Body of pancreas (tissue), 4 donors: ENCODE results near the gene GGA2.

ENCODE experiments used
- CTCF ChIP-seq, 7 experiments: fragments of 450-650 bp in 4 of 7; fragments of 200-600 bp in 3 of 7; sonication (generic) in 3 of 7; IDR thresholded peaks; one replicate each; pipeline ENCODE4 v1.5.1; 2016 to 2019; ENCODE audit warnings: antibody characterized with exemption in 7 of 7
- POLR2A ChIP-seq, 3 donors: fragments of 450-650 bp; IDR thresholded peaks; one replicate each; pipeline ENCODE4 v1.6.1; 2016; ENCODE audit warnings: antibody characterized with exemption in 3 of 3, mild to moderate bottlenecking in 2 of 3

DNA sequence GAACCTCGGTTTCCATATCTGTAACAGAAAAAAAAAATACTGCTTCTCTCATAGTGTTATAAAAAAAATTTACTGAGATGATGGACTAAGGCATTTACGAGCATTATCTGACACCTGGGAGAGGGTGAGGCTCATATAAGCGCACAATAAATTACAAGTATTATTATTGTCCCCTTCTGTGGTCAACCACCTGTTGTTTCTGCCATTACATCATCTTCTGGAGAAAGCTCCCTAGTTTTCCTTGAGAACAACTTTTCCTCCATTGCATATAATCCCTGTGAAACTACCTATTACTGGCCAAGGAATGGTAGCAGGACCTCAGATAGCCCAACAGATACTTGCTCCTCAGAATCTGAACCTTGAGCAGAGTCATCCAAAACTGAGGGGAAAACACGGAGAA is 11.7 kb upstream of the GGA2 start:
- TF ChIP-seq CTCF (IDR thresholded peaks at IDR 0.05) (no peak), POLR2A (IDR thresholded peaks at IDR 0.05) (no peak)
